CD4-positive, alpha-beta T cell treated with Interleukin-1 beta for 1 hour (primary cell): ENCODE measurements around the gene LRRC9.
"Not testable (repeated sequence)": the region's sequence is repeated elsewhere in the genome, so short reads cannot be mapped to it uniquely, and the experiment has no call there.

Experiments used
- DNase-seq, 2 donors: peaks; one replicate each; pipeline ENCODE4 v3.0.0-alpha.2; 2020 to 2022

Gene LRRC9

GRCh38 chr14:59959668-59960067, 39.7 kb downstream of the LRRC9 start:
- no peak for DNase-seq

DNA sequence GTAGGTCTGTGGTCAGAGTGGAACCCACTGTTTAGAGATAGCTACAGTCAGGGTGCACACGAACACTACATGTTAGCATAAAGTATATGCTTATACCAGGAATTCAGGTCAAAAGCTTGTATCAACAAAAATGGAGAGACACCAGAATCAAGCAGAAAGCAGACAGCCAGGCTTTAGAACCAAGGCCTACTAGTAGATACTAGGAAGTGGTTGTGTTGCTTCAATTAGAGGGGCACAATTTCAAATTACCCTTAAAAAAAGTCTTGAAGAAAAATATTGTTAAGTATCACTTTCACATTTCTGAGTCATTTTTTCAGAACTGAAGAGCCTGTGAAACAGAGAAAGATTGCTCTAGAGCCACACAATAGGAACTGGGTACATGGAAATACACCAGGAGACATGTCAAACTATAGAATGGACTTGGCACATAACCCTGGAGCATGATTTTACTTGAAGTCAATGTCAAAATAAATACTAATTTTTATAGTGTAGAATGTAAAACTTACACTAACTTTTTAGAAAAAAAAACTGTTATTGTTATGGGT, 41.6 kb downstream of the LRRC9 start:
- DNase-seq: no peak

GRCh38 chr14:59964251-59965007, 44.5 kb downstream of the LRRC9 start:
- DNase-seq: no peak

- no peak for DNase-seq
Observed at GRCh38 chr14:59969319-59969718, 49.4 kb downstream of the LRRC9 start.

DNA sequence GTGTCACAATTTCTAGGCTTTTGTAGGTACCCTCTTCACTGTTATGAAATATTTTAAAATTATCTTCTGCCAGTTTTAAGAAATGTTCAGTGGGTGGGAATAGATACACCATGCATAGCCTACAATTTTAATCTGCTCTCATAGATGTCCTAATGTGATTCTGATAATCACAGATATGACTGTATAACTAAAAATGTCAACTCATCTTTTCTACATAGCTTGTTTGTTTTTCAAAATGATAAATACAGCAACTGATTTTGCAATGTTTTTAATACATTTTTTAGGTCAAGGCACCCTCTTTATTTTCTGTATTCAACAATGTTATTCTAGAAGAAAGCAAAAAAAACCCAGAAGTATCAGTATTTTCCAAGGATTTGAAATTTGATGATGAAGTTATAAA, 61.6 kb downstream of the LRRC9 start:
- no peak for DNase-seq

DNA sequence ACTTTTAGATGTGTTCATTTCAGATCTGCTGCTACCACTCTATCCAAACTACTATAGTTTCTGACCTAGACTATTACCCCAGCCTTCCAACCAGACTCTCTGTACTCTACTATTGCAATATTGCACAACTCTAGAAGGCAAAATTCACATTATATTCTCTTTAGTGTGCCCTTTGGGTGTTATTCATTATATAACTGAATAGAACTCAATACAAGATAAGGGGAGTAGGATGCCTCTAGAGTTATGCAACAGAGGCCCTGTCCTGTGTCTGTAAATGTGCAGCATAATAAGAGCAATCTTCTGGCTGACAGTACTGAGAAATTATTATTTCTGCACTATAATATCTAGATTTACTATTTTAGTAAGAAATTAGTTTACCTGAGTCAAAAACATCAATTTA, 63.1 kb downstream of the LRRC9 start:
- no peak for DNase-seq

DNA sequence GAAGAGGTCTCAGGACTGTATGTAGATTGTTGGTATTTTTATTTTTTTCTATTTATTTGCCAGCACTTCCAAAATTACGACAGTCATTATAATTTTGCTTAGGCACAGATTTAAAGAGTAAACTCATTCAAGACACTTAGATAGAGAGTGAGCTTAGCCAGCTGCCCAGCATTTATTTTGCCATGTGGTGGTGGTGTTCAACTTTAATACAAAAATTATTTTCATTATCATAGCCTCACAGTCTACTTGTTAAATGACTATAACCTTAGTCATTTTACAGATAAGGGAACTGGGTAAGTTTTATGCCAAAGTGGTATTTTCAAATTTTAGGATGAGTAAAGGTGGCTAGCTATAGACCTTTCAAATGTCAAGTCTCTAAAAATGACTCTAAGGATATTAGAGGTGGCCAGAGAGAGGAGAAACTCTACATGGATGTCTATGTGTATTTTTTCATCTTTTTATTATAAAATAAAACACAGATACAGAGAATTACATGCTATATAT, 66.7 kb downstream of the LRRC9 start:
- no peak for DNase-seq

- no peak for DNase-seq
Observed at GRCh38 chr14:59997449-59997848, 77.5 kb downstream of the LRRC9 start.

DNA sequence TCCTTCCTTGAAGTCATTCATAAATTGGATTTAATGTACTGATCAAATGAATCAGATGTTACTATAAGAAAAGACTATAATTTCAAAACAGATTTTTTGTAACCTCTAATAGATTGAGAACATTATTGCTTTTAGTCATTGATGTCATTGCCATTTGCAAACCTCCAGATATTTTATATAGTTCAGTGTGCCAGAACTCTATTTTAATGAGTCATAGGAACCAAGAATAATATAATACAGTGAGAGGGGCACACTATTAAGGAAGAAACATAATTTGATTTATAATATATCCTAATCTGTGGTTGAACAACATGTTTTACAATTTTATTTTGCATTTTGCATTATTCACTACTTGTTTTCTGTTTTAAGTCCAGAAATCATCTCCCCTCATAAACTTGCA, 78.0 kb downstream of the LRRC9 start:
- DNase-seq: no peak

DNA sequence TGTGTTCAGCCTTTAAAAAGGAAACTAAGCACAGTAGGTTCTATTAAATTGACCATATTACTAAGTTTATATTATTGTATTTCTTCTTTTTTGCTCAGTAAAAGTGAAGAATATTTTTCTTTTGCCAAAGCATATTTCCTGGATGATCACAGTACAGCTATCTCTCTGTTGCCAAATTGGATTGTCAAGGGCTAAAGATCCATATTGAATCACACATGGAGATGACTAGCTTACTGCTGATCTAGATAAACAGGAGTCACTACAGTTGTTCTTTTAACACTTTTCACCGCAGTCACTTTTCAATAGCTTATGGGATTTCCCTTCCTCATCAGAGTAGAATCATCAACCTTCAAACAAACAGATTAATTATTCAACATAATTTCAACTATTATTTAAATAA, 78.6 kb downstream of the LRRC9 start:
- DNase-seq: no peak

GRCh38 chr14:60002819-60003492, 83.0 kb downstream of the LRRC9 start:
- DNase-seq: no peak

- DNase-seq: no peak
Observed at GRCh38 chr14:60003991-60004390, 84.0 kb downstream of the LRRC9 start.

- DNase-seq: no peak
Observed at GRCh38 chr14:60008042-60008441, 88.1 kb downstream of the LRRC9 start.

- DNase-seq: not testable (repeated sequence)
Observed at GRCh38 chr14:60010263-60010662, 90.3 kb downstream of the LRRC9 start.

DNA sequence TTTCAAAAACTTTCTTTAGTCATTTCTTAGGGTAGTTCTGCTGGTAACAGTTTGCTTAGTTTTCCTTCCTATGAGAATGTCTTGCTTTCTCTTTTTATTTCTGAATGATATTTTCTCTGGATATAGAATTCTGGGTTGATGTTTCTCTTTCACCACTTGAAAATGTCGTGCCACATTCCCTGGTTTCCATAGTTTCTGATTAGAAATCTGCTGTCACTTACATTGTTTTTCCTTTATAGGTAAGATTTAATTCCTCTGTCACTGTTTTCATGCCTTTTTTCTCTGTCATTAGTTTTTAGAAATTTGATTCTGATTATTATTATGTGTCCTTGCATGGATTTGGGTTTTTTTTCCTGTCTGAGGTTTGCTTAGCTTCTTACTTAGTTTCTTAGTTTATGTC, 94.5 kb downstream of the LRRC9 start:
- no peak for DNase-seq

DNA sequence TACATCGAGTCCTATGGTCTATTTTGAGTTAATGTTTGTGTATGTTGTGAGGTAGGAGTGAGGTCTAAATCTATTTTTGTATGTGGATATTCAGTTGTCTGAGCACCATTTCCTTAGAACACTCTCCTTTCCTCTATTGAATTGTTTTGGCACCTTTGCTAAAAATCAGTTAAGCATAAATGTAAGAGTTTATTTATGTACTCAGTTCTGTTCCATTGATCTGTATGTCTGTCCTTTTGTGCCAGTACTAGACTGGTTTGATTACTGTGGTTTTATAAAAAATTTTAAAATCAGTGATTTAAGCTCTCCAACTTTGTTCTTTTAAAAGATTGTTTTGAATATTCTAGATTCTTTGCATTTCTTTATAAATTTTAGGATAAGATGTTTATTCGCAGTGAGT, 101.7 kb downstream of the LRRC9 start:
- DNase-seq: no peak

GRCh38 chr14:60025571-60025970, 105.6 kb downstream of the LRRC9 start:
- DNase-seq: no peak

GRCh38 chr14:60035177-60035576, 115.2 kb downstream of the LRRC9 start:
- DNase-seq: no peak

- DNase-seq: not testable (repeated sequence)
Observed at GRCh38 chr14:60047976-60048375, 128.0 kb downstream of the LRRC9 start.

- DNase-seq: peak in 1 of 2 donors; percentile 16
Observed at GRCh38 chr14:60051721-60052221, 131.8 kb downstream of the LRRC9 start.

GRCh38 chr14:60058087-60058486, 138.1 kb downstream of the LRRC9 start:
- no peak for DNase-seq

DNA sequence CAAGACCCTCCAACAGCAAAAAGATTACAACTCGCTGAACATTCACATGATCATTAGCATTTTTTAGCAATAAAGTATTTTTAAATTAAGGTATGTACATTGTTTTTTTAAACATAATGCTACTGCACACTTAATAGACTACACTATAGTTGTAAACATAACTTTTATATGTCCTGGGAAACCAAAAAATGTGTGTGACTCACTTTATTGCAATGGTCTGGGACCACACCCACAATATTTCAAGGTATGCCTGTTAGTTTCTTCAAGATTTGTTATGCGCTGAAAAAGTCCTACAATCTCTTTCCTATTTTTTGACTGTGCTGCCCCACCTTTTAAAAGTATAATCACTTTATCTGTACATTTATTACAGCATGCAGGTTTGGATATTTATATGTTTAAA, 141.4 kb downstream of the LRRC9 start:
- no peak for DNase-seq

GRCh38 chr14:60064491-60065072, 144.6 kb downstream of the LRRC9 start:
- peak in 1 of 2 donors; percentile 55 for DNase-seq

- DNase-seq: no peak
Observed at GRCh38 chr14:60067882-60068281, 147.9 kb downstream of the LRRC9 start.
